Measurements from ENCODE around the gene MAPK8IP3. TPM values are rescaled to one million over a fixed set of nuclear protein-coding genes. Genes with fewer than 3 reads are reported as not detected.

MAPK8IP3 gene
- total RNA-seq, 1 experiment from 2014 or later = 35.2 TPM

DNA sequence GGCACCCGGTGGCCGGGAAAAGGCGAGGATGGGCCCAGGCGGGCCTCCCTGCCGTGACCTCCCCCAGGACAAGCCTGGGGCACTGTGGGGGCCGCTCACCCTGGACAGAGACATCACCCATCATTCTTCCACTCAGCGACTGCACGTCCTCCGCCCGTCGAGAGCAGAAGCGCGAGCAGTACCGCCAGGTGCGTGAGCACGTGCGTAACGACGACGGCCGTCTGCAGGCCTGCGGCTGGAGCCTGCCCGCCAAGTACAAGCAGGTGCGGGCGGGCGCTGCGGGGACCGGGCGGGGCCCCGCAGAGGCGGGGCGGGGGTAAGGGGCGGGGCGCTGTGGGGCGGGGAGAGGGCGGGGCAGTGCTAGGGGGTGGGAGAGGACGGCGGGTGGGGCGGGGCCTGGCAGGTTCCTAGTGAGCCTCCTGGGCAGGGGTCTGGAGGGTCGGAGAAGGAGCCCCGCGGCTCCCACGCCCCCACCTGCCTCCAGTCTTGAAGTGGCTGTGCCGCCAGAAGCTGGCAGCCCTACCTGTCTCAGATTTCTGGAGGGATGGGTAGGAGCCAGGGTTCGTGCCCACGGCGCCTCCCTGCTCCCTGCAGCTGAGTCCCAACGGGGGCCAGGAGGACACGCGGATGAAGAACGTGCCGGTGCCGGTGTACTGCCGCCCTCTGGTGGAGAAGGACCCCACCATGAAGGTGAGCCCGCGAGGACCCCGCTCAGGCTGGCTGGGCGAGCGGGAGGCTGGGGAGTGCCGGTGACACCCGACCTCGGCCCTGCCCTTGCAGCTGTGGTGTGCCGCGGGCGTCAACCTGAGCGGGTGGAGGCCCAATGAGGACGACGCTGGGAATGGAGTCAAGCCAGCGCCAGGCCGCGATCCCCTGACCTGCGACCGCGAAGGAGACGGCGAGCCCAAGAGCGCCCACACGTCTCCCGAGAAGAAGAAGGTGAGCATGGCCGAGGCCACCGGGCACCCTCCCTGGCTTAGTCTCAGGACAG lies 57.8 kb downstream of the MAPK8IP3 start:
- peak; percentile 100 for DNase-seq
- Histone ChIP-seq H3K27me3 (ENCODE audit: control insufficient read depth, insufficient read depth, low read length) (no peaks in the 10 kb centered on the region), H3K4me3 (ENCODE audit: insufficient read depth, low read depth, low read length) (peak overlapping the region; percentile 36), H3K36me3 (replicated peaks; ENCODE audit: control insufficient read depth, insufficient read depth, low read length) (peaks cover 2% of the 10 kb centered on the region)

GRCh38 chr16:1764971-1765370 lies 59.0 kb downstream of the MAPK8IP3 start:
- H3K4me3 ChIP-seq (ENCODE audit: insufficient read depth, low read depth, low read length) = no peak overlapping the region
- no peak for DNase-seq
- no peaks in the 10 kb centered on the region for H3K27me3 ChIP-seq (ENCODE audit: control insufficient read depth, insufficient read depth, low read length)
- H3K36me3 ChIP-seq (replicated peaks; ENCODE audit: control insufficient read depth, insufficient read depth, low read length) = peaks cover 2% of the 10 kb centered on the region

DNA sequence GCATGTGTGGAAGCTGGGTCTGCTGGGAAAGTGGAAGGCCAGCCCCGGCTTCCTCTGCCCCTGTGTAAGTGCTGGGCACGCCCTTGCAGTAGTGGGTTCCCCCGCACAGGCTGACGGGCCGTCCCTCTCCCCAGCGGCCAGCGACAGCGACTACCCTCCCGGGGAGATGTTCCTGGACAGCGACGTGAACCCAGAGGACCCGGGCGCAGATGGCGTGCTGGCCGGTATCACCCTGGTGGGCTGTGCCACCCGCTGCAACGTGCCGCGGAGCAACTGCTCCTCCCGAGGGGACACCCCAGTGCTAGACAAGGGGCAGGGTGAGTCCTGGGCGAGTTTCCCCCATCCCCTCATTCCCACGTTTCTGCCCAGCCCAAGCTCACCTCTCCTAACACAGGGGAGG lies 59.8 kb downstream of the MAPK8IP3 start:
- no peak overlapping the region for H3K4me3 ChIP-seq (ENCODE audit: insufficient read depth, low read depth, low read length)
- H3K36me3 ChIP-seq (replicated peaks; ENCODE audit: control insufficient read depth, insufficient read depth, low read length) = peaks cover 2% of the 10 kb centered on the region
- no peaks in the 10 kb centered on the region for H3K27me3 ChIP-seq (ENCODE audit: control insufficient read depth, insufficient read depth, low read length)
- no peak for DNase-seq

DNA sequence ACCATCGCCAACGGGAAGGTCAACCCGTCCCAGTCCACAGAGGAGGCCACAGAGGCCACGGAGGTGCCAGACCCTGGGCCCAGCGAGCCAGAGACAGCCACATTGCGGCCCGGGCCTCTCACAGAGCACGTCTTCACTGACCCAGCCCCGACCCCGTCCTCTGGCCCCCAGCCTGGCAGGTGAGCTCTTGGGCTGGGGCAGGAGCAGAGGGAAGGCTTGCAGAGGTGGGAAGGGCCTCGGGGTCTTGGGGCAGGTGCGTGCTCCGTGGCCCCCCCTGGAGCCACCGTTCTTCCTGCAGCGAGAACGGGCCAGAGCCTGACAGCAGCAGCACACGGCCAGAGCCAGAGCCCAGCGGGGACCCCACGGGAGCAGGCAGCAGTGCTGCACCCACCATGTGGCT lies 60.2 kb downstream of the MAPK8IP3 start:
- no peaks in the 10 kb centered on the region for H3K27me3 ChIP-seq (ENCODE audit: control insufficient read depth, insufficient read depth, low read length)
- H3K4me3 ChIP-seq (ENCODE audit: insufficient read depth, low read depth, low read length) = no peak overlapping the region
- no peak for DNase-seq
- H3K36me3 ChIP-seq (replicated peaks; ENCODE audit: control insufficient read depth, insufficient read depth, low read length) = peaks cover 2% of the 10 kb centered on the region

DNA sequence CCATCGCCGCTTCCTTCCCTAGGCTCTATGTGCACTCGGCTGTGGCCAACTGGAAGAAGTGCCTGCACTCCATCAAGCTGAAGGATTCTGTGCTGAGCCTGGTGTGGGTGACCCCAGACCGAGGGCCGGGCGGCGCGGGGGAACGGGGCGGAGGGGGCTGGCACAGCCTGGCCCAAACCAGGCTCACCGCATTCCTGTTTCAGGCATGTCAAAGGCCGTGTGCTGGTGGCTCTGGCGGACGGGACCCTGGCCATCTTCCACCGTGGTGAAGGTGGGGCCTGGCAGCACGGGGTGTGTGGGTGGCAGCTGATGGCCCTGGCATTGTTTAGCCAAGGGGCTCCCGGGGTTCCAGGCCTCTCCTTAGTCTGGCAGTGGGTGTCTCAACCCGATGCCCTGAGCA lies 60.7 kb downstream of the MAPK8IP3 start:
- H3K4me3 ChIP-seq (ENCODE audit: insufficient read depth, low read depth, low read length) = no peak overlapping the region
- DNase-seq = no peak
- H3K36me3 ChIP-seq (replicated peaks; ENCODE audit: control insufficient read depth, insufficient read depth, low read length) = peaks cover 2% of the 10 kb centered on the region
- H3K27me3 ChIP-seq (ENCODE audit: control insufficient read depth, insufficient read depth, low read length) = no peaks in the 10 kb centered on the region

DNA sequence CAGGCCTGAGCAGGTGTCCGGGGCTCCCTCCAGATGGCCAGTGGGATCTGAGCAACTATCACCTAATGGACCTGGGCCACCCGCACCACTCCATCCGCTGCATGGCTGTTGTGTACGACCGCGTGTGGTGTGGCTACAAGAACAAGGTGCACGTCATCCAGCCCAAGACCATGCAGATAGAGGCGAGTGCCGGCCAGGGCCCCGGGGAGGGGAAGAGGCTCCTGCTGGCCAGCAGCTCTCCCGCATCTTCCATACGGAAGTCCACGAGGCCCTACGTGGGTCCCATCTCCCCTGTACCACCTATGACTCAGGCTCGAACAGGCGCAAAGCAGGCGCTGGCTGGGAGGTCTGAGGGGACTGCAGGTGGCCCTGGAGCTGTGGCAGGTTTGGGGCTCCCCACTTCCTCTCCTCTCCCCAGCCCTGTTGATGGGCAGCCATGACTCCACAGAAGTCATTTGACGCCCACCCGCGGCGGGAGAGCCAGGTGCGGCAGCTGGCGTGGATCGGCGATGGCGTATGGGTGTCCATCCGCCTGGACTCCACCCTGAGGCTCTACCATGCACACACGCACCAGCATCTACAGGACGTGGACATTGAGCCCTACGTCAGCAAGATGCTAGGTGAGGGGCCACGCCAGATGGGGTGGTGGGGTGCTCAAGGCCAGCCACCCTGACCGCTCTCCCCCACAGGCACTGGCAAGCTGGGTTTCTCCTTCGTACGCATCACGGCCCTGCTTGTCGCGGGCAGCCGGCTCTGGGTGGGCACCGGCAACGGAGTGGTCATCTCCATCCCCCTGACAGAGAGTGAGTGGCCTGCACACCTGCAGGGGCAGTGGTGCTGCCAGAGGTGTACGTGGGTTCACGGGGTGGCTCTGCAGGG lies 61.4 kb downstream of the MAPK8IP3 start:
- DNase-seq = no peak
- Histone ChIP-seq H3K4me3 (ENCODE audit: insufficient read depth, low read depth, low read length) (no peak overlapping the region), H3K36me3 (replicated peaks; ENCODE audit: control insufficient read depth, insufficient read depth, low read length) (peaks cover 2% of the 10 kb centered on the region), H3K27me3 (ENCODE audit: control insufficient read depth, insufficient read depth, low read length) (no peaks in the 10 kb centered on the region)

DNA sequence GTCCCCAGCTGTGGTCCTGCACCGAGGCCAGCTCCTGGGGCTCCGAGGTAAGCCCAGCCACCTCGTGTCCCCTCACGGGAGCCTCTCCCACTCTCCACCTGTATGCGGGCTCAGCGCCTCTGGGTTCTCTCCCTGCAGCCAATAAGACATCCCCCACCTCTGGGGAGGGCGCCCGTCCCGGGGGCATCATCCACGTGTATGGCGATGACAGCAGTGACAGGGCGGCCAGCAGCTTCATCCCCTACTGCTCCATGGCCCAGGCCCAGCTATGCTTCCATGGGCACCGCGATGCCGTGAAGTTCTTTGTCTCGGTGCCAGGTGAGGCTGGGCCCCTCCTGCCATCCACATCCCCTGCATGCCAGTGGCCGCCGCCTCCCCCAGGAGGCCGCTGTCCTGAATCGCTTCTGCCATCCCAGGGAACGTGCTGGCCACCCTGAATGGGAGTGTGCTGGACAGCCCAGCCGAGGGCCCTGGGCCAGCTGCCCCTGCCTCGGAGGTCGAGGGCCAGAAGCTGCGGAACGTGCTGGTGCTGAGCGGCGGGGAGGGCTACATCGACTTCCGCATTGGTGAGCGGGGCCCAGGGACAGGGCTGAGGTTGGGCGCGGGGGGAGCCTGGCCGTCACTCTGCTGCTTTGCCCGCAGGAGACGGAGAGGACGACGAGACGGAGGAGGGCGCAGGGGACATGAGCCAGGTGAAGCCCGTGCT lies 62.2 kb downstream of the MAPK8IP3 start:
- Histone ChIP-seq H3K4me3 (ENCODE audit: insufficient read depth, low read depth, low read length) (no peak overlapping the region), H3K27me3 (ENCODE audit: control insufficient read depth, insufficient read depth, low read length) (no peaks in the 10 kb centered on the region), H3K36me3 (replicated peaks; ENCODE audit: control insufficient read depth, insufficient read depth, low read length) (peaks cover 2% of the 10 kb centered on the region)
- no peak for DNase-seq

- Histone ChIP-seq H3K27me3 (ENCODE audit: control insufficient read depth, insufficient read depth, low read length) (no peaks in the 10 kb centered on the region), H3K36me3 (replicated peaks; ENCODE audit: control insufficient read depth, insufficient read depth, low read length) (peaks cover 2% of the 10 kb centered on the region), H3K4me3 (ENCODE audit: insufficient read depth, low read depth, low read length) (no peak overlapping the region)
- DNase-seq = no peak
Observed at GRCh38 chr16:1768767-1769401, 62.9 kb downstream of the MAPK8IP3 start.

- peak overlapping the region; percentile 98; the same call in 1 of the 2 replicates for H3K4me3 ChIP-seq (ENCODE audit: insufficient read depth, low read depth, low read length)
- H3K27me3 ChIP-seq (ENCODE audit: control insufficient read depth, insufficient read depth, low read length) = no peaks in the 10 kb centered on the region
- H3K36me3 ChIP-seq (replicated peaks; ENCODE audit: control insufficient read depth, insufficient read depth, low read length) = peaks cover 2% of the 10 kb centered on the region
- peak; percentile 71 for DNase-seq
Observed at GRCh38 chr16:1769402-1770300, 63.7 kb downstream of the MAPK8IP3 start.

- peak; percentile 89 for DNase-seq
- no peaks in the 10 kb centered on the region for H3K27me3 ChIP-seq (ENCODE audit: control insufficient read depth, insufficient read depth, low read length)
Observed at GRCh38 chr16:1770328-1771187, 64.6 kb downstream of the MAPK8IP3 start.

GRCh38 chr16:1771188-1771863 lies 65.3 kb downstream of the MAPK8IP3 start, which contains the start of gene NME3:
NME3 (minus strand) TSS chr16:1771543; CDS start chr16:1771534, 9 bp downstream.
- no peaks in the 10 kb centered on the region for H3K27me3 ChIP-seq (ENCODE audit: control insufficient read depth, insufficient read depth, low read length)
- DNase-seq = peak; percentile 95
- H3K36me3 ChIP-seq (replicated peaks; ENCODE audit: control insufficient read depth, insufficient read depth, low read length) = no peaks in the 10 kb centered on the region; the same call in none of the 2 replicates
- peak within 1 kb of the TSS; percentile 98 for H3K4me3 ChIP-seq (ENCODE audit: insufficient read depth, low read depth, low read length)

More at GRCh38 chr16:1770328-1771187, 64.6 kb downstream of the MAPK8IP3 start:
- H3K4me3 ChIP-seq (ENCODE audit: insufficient read depth, low read depth, low read length) = peak overlapping the region; percentile 98
- H3K36me3 ChIP-seq (replicated peaks; ENCODE audit: control insufficient read depth, insufficient read depth, low read length) = no peaks in the 10 kb centered on the region; the same call in none of the 2 replicates

DNA sequence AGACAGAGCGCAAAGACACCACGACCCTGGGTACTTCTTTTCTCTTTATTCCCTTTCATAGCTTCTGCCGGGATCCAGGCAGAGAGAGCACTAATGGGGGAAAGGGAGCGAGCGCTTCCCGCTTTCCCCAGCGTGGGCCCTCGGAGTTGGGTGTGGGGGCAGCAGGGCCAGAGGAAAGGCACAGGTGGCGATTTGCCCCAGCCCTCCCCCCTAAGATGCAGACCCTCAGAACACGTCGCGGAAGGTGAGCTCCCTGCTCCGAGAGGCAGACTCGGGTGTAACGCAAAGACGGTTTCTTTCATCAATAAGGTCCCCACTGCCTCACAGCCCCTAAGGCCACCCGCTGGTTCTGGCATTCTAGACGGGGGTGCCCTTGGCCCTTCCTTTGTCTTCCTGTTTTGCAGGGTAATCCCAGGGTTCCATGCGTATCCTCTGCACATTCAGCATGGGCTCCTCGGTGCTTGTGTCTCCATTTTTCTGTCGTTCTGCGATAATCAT lies 65.9 kb downstream of the MAPK8IP3 start:
- Histone ChIP-seq H3K4me3 (ENCODE audit: insufficient read depth, low read depth, low read length) (peak overlapping the region; percentile 98), H3K36me3 (replicated peaks; ENCODE audit: control insufficient read depth, insufficient read depth, low read length) (no peaks in the 10 kb centered on the region; the same call in none of the 2 replicates), H3K27me3 (ENCODE audit: control insufficient read depth, insufficient read depth, low read length) (no peaks in the 10 kb centered on the region)
- peak; percentile 85 for DNase-seq
